Choroid plexus epithelial cell (primary cell): ENCODE measurements around the gene YAF2.
A peak's percentile ranks its signal among the peaks of the same experiment; 100 is the strongest.

Source experiments
- DNase-seq: peaks from one replicate; pipeline ENCODE4 v3.0.0-alpha.2; 2010; ENCODE audit warnings: low read depth
- H3K4me3 ChIP-seq: 2 replicates; pipeline ENCODE4 v1.5.1; 2011; ENCODE audit warnings: low read depth, mild to moderate bottlenecking, control low read depth, low read length, moderate library complexity
- TF ChIP-seq, protein P1 (sequence below): conservative IDR thresholded peaks from 2 replicates; pipeline ENCODE4 v1.5.1; 2011; ENCODE audit warnings: low read depth, mild to moderate bottlenecking, control low read depth, inconsistent platforms, low read length, moderate library complexity

The YAF2 gene

DNA sequence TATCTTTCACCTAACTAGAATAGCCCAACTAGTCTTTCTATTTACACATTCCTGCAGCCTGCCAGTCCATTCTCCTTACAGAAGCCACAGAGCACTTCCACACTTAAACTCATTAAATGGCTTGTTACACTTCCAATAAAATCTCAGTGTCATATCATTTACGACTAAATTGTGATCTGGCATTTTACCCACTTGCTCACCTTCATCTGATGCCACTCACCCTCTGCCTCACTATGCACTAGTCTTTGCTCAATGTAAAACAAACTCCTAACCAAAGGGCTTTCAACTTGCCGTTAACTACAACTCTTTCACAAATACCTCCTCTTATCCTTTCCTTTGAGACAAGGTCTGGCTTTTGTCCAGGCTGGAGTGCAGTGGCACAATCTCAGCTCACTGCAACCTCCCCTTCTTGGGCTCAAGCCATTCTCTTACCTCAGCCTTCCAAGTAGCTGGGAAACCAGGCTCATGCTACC, 24.1 kb downstream of the YAF2 start:
- H3K4me3 ChIP-seq: no peak overlapping the region
- TF ChIP-seq, protein P1, sequence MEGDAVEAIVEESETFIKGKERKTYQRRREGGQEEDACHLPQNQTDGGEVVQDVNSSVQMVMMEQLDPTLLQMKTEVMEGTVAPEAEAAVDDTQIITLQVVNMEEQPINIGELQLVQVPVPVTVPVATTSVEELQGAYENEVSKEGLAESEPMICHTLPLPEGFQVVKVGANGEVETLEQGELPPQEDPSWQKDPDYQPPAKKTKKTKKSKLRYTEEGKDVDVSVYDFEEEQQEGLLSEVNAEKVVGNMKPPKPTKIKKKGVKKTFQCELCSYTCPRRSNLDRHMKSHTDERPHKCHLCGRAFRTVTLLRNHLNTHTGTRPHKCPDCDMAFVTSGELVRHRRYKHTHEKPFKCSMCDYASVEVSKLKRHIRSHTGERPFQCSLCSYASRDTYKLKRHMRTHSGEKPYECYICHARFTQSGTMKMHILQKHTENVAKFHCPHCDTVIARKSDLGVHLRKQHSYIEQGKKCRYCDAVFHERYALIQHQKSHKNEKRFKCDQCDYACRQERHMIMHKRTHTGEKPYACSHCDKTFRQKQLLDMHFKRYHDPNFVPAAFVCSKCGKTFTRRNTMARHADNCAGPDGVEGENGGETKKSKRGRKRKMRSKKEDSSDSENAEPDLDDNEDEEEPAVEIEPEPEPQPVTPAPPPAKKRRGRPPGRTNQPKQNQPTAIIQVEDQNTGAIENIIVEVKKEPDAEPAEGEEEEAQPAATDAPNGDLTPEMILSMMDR: no peak
- peak; percentile 77 for DNase-seq

GRCh38 chr12:42213023-42213422, 25.0 kb downstream of the YAF2 start:
- peak; percentile 62 for DNase-seq
- TF ChIP-seq, protein P1: no peak
- no peak overlapping the region for H3K4me3 ChIP-seq

GRCh38 chr12:42208574-42208973, 29.5 kb downstream of the YAF2 start:
- no peak for DNase-seq
- H3K4me3 ChIP-seq: no peak overlapping the region
- TF ChIP-seq, protein P1: no peak

GRCh38 chr12:42204819-42205218, 33.2 kb downstream of the YAF2 start:
- H3K4me3 ChIP-seq: no peak overlapping the region
- DNase-seq: no peak
- TF ChIP-seq, protein P1: no peak

GRCh38 chr12:42204362-42204761, 33.7 kb downstream of the YAF2 start:
- H3K4me3 ChIP-seq: no peak overlapping the region
- DNase-seq: no peak
- TF ChIP-seq, protein P1: no peak

DNA sequence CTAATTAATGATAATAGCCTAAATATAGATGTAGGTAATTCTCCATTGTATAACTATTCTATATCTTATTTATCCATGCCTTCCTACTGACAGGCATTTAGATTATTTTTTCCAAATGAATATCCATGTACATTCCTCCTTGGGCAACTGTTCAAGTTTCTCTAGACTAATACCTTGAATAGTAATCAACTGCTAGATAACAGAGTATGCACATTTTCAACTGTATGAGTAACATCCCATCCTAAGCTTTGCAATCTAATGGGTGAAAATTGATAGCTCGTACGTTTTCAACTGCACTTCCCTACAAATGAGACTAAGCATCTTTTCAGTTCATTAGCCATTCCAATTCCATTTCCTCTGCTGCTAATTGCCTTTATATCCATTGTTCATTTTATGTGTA, 37.0 kb downstream of the YAF2 start:
- no peak overlapping the region for H3K4me3 ChIP-seq
- DNase-seq: peak; percentile 13
- TF ChIP-seq, protein P1: no peak

DNA sequence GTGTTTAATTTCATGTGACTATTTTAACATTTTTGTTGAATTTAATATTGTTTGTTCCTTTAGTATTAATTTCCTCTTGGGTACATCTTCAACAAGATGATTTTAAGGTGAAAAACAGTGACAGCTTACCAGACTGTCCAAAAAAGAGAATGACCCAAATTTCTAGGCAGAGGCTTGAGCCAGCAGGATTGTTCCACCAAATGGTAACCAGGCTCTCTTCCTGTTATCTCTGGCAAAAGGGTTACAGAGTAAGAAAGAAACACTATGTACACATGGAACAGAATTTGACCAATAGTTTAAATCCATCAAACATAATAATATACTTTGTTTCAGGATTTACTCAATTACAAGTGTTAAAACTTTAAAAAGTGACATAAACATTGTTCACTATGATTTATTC, 39.0 kb downstream of the YAF2 start:
- no peak overlapping the region for H3K4me3 ChIP-seq
- TF ChIP-seq, protein P1: no peak
- DNase-seq: no peak
